ENCODE results near the gene TNK2.
"Not testable (repeated sequence)": the region's sequence is repeated elsewhere in the genome, so short reads cannot be mapped to it uniquely, and the experiment has no call there.

Gene TNK2

DNA sequence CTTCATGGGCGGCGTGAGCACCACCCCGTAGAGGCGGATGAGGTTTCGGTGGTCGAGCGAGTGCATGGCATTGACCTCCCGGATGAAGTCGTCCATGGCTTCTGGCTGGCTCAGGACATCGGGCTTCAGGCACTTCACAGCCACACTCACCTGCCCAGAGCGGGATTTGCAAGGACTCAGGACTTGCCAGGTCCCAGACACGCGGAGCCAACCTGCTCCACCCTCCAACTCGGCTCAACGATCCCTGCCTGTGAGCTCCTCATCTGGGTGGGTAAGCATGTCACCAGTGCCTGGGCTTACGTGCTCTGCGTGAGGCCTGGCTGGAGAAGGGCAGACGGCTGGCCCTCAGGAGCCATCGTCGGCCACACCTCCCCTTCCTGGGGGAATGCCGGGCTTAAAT is 25.2 kb downstream of the TNK2 start:
- no peak for DNase-seq

- DNase-seq, result no peak
Observed at GRCh38 chr3:195882002-195882441, 26.3 kb downstream of the TNK2 start.

DNA sequence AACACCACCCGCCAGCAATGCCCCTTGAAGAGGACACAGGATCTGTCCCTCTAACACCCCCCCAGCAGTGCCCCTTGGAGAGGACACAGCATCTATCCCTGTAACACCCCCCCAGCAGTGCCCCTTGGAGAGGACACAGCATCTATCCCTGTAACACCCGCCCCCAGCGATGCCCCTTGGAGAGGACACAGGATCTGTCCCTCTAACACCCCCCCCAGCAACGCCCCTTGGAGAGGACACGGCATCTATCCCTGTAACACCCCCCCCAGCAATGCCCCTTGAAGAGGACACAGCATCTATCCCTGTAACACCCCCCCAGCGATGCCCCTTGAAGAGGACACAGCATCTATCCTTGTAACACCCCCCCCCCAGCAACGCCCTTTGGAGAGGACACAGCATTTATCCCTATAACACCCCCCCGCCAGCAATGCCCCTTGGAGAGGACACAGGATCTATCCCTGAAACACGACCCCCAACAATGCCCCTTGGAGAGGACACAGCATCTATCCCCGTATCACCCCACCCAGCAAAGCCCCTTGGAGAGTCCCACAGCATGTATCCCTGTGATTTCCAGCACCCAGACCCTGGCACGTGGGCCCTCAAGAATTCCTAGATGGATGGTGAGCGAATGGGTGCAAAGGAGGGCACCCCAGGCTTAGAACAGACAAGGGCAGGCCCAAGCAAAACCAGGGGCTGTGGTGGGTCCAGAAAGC is 26.9 kb downstream of the TNK2 start:
- no peak for DNase-seq

DNA sequence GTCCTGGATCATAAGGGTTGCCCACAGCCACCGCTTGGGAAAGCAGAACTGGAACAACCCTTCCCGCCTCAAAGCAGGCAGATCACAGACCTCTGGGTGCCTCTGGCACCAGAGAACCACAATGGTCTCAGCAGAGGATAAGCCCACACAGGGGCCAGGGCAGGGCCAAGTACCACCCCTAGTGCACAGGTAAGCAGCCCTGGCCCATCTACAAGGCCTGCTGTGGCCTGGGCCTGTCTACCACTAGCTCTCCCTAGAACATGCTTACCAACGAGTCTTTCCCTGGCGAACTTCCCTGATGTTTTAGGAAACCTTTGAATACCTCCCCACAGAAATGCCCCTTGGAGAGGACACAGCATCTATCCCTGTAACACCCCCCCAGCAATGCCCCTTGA is 28.3 kb downstream of the TNK2 start:
- no peak for DNase-seq

- DNase-seq, result no peak
Observed at GRCh38 chr3:195879416-195880036, 28.8 kb downstream of the TNK2 start.

DNA sequence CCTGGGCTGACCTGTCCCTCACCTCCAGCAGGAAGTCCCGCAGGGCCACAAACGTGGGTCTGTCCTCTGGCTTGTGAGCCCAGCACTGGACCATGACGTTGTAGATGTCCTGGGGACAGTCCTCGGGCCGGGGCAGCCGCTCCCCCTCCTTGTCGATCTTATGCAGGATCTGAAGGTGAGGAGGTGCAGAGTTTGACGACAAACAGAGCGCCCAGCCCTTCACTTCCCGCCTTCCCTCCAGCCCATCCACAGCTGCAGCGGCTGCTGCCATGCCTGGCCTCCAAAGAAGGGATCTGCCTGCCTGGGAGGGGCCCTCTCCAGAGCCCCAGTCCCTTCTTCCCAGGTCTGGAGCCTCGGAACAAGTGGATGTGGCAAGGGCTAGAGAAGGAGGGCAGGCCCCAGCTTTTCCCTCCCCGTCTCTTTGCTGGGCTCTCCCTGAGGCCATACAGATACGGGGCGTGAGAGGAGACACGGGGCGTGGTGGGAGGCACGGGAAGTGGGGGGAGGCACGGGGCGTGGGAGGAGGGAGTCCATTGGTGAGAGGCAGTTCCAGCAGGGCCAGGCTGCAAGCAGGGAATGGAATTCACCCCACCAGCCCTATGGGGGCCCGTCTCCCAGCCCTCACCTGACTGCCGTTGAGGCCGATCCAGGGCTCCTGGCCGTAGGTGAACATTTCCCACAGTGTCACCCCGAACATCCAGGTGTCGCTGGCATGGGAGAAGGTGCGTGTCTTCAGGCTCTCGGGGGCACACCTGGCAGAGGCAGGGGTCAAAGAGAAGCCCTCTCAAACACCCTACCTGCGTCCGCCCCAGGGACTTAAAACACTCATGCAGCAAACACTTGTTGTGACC is 29.7 kb downstream of the TNK2 start:
- no peak for DNase-seq

DNA sequence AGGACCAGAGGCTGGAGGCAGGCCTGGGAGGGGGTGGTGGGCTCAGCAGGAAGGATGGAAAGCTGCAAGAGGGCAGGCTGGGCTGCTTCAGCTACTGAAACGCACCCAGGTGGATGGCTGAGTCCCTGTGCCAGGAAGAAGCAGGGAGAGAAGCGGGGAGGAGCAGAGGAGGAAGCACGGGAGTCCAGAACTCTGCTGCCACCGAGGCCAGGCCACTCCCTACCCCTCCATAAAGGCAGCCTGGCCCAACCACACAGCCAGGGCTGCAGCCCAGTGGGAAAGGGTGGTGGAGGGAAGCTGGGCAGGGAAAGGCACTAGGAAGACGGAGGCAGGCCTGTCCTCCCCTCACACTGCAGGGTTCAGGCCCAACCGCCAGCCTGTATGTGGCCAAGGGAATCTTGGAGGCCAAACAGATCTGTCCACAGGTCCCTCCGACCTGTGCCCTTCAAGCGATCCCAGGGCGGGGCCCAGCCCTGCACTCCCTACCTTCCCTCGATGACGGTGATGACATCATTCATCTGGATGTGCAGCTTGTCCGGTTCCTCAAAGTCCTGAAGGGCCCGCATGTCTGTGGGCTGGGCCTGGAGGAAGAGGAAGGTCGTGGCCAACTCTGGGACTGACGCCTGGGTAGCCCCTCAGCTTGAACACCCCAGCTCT is 30.5 kb downstream of the TNK2 start:
- DNase-seq, result no peak

GRCh38 chr3:195877136-195877715 is 31.1 kb downstream of the TNK2 start:
- DNase-seq, result no peak

- DNase-seq, result no peak
Observed at GRCh38 chr3:195876297-195877064, 31.9 kb downstream of the TNK2 start.

DNA sequence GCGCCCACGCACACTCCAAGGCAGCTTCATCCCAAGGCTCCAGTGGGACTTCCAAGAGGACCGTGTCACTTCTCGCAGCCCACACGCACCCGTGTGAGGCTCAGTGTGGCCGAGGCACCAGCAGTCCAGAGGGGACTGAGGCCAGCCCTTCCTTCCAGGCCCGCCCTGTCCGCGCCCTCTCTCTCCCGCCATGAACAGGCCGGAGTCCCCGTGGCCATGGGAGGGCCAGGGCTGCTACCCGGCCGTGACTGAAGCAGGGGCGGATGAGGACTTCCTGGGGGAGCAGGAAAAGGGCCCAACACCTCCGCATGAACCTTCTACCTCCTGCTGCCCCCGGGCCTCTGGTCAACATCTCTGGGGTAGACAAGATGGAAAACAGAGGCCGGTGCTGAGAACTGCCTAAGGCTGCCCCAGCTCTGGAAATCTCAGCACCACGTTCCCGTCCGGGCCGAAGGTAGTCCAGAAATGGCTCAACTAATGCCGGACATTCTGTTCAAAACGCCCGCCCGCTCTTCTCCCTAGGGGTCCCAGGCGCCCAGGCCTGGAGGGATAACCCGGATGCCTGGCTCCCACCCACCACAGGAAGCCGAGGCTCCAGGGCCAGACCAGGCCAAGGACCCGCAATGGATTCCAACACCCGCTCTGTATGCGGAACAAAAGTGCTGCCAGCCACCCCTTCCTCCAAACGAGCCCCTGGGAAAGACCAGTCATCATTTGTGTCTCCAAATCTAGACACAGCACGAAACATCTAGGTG is 32.7 kb downstream of the TNK2 start:
- no peak for DNase-seq

DNA sequence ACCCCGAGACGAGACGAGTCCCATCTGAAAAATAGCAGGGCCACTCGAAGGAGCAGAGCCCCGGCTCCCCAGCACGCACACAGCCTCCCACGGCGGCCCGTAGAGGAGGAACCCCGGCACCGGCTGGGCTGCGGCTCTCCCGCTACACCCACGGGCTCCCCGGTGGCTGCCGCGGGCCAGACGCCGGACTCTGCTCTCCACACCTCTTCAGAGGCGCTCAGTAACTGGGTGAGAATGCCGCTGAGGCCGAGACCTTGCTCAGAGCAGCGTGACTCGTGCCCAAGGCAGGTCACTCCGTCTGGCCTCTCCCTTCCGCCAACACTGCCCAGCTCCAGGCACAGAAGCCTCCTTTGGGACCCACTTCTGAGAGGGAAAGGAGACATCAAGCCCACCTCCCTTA is 34.4 kb downstream of the TNK2 start:
- DNase-seq, result no peak

GRCh38 chr3:195873281-195873887 is 35.0 kb downstream of the TNK2 start:
- DNase-seq, result no peak

DNA sequence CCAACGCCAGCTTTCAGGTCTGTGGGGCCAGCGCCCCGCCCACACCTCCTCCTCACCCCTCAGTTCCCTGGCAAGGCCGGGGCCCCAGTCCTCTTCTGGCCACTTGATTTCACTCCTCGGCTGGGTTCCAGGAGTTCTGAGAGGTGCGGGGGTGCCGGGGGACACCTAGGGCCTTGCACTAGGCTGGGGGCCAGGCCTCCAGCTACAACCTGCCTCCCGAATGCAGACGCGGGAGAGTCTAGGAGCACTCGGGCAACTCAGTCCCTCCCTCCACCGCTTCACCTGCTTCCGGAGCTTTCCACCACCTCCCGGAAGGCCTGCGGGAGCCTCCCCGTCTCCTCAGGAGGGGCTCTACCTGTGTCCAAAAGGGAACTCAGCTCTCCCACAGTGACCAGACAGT is 35.6 kb downstream of the TNK2 start:
- no peak for DNase-seq

GRCh38 chr3:195872097-195872496 is 36.3 kb downstream of the TNK2 start:
- DNase-seq, result no peak

- DNase-seq, result not testable (repeated sequence)
Observed at GRCh38 chr3:195871686-195872085, 36.7 kb downstream of the TNK2 start.

GRCh38 chr3:195870937-195871336 is 37.4 kb downstream of the TNK2 start:
- no peak for DNase-seq

- no peak for DNase-seq
Observed at GRCh38 chr3:195870442-195870841, 37.9 kb downstream of the TNK2 start.

- no peak for DNase-seq
Observed at GRCh38 chr3:195869413-195870001, 38.8 kb downstream of the TNK2 start.

- DNase-seq, result no peak
Observed at GRCh38 chr3:195868866-195869412, 39.4 kb downstream of the TNK2 start.

DNA sequence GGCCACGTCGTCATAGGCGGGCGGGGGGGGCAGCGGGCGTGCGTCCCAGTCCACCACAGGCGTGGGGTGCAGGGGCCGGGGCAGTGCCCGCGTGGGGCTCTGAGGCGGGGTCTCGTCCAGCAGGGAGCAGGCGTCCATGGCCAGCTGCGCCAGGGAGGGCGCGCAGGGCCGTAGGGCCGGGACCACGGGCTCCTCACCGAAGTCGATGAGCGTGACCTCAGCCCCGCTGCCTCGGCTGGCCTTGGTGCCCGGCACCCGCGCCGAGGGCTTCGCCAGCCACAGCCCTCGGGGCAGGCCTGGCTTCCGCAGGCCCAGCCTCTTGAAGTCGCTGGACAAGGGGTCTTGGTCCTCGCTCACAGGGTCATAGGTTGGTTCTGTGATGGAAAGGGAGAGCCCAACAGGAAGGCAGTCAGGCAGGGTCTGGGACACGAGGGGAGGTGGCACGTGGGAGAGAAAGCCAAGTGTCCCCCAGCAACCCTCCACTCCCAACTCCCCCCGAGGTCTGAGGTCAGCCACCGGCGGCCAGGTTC is 40.0 kb downstream of the TNK2 start:
- no peak for DNase-seq
